PC-9 (cell line): Measurements from ENCODE around the gene OSBPL10. TPM values are rescaled to one million over a fixed set of nuclear protein-coding genes. Genes with fewer than 3 reads are reported as not detected.

ENCODE experiments used
- BruUV-seq: library from RNA; stranded (reverse); fragments of 400-500 nt; replicated peaks from 2 replicates; lab custom pipeline; 2021; lab: Mats Ljungman, UMichigan
- CTCF ChIA-PET: fragments of 300-600 bp; sonication (Branson Sonifier 250); formaldehyde crosslinking; loops from one replicate; lab custom pipeline; 2022; ENCODE audit warnings: antibody characterized with exemption; lab: Charles Lee
- POLR2A ChIA-PET: fragments of 300-600 bp; sonication (Branson Sonifier 250); formaldehyde crosslinking; loops from one replicate; lab custom pipeline; 2022; ENCODE audit warnings: antibody characterized with exemption; ENCODE audit not compliant: unreplicated experiment; lab: Charles Lee
- DNase-seq, 2 experiments: peaks; one replicate each; pipeline versions ENCODE4 v3.0.0 to v3.0.0-alpha.2; 2015 to 2022; ENCODE audit warnings: mixed read lengths in 1 of 2
- H2AFZ ChIP-seq: fragments of 200-600 bp; sonication (generic); 2 replicates; pipeline ENCODE4 v1.8.1; 2017; ENCODE audit warnings: antibody characterized with exemption
- H3F3A ChIP-seq: fragments of 200-600 bp; sonication (generic); 2 replicates; pipeline ENCODE4 v1.8.1; 2017; ENCODE audit warnings: antibody characterized with exemption, mild to moderate bottlenecking, low read depth; ENCODE audit not compliant: insufficient read depth
- H3K27ac ChIP-seq: fragments of 200-600 bp; sonication (generic); 2 replicates; pipeline ENCODE4 v1.6.1; 2016; ENCODE audit warnings: mixed run types
- H3K27me3 ChIP-seq: fragments of 200-600 bp; sonication (generic); 2 replicates; pipeline ENCODE4 v1.6.1; 2016; ENCODE audit warnings: low read depth, mixed run types; ENCODE audit not compliant: insufficient read depth
- H3K36me3 ChIP-seq: fragments of 200-600 bp; sonication (generic); 2 replicates; pipeline ENCODE4 v1.6.1; 2016; ENCODE audit warnings: low read depth, mixed run types
- H3K4me1 ChIP-seq: fragments of 200-600 bp; sonication (generic); replicated peaks from 2 replicates; pipeline ENCODE4 v1.6.1; 2016; ENCODE audit warnings: mixed run types; ENCODE audit not compliant: insufficient read depth
- H3K4me2 ChIP-seq: fragments of 200-600 bp; sonication (generic); 2 replicates; pipeline ENCODE4 v1.6.1; 2017; ENCODE audit warnings: mixed run types
- H3K4me3 ChIP-seq: fragments of 200-600 bp; sonication (generic); 2 replicates; pipeline ENCODE4 v1.6.1; 2016; ENCODE audit warnings: mixed run types
- H3K79me2 ChIP-seq: fragments of 200-600 bp; sonication (generic); 2 replicates; pipeline ENCODE4 v1.6.1; 2017; ENCODE audit warnings: low read depth, mixed run types
- H3K9me2 ChIP-seq: fragments of 200-600 bp; sonication (generic); 2 replicates; pipeline ENCODE4 v1.8.1; 2017; ENCODE audit warnings: mild to moderate bottlenecking; ENCODE audit not compliant: insufficient read depth
- H3K9me3 ChIP-seq: fragments of 200-600 bp; sonication (generic); 2 replicates; pipeline ENCODE4 v1.8.1; 2016; ENCODE audit warnings: low read depth; ENCODE audit not compliant: insufficient read depth
- H4K20me1 ChIP-seq: fragments of 200-600 bp; sonication (generic); 2 replicates; pipeline ENCODE4 v1.8.1; 2017; ENCODE audit not compliant: insufficient read depth
- CTCF ChIP-seq: fragments of 200-600 bp; sonication (generic); conservative IDR thresholded peaks from 2 replicates; pipeline ENCODE4 v1.6.1; 2017; ENCODE audit warnings: mixed run types, antibody characterized with exemption, mild to moderate bottlenecking, moderate library complexity
- EZH2 ChIP-seq: fragments of 200-600 bp; sonication (generic); IDR thresholded peaks from 2 replicates; pipeline ENCODE4 v1.8.0; 2017; ENCODE audit warnings: antibody characterized with exemption, low read depth
- intact Hi-C: fragments of 100-400 bp; cut with micrococcal nuclease; formaldehyde crosslinking; loops from one replicate; pipeline ENCODE4 v1.10.0; 2022; ENCODE audit not compliant: unreplicated experiment
- total RNA-seq: library from RNA; stranded (reverse); gene quantifications from 2 replicates; pipeline ENCODE4 v1.2.3, GENCODE V29; 2021

Gene OSBPL10
- total RNA-seq, 1 experiment from 2014 or later, result 42.0 TPM

DNA sequence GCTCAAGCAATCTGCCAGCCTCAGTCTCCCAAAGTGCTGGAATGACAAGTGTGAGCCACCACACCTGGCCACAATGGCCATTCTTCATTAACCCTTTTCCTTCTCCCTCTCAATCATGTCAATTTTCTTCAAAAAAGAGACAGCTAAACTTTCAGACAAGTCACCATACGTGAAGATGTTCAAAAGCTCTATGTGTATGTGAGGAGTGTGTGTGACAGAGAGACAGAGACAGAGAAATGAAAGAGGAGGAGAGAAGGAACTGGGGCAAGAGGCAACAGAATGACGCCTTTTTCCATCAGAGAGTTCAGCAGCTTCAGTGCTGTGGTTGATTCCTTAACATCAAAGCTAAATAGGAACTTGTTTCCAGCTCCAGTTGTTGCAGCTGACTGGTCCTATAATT is 27.4 kb downstream of the OSBPL10 start:
- H3K9me3 ChIP-seq, result no peaks in the 10 kb centered on the region
- H3K36me3 ChIP-seq, result no peaks in the 10 kb centered on the region
- H3K27me3 ChIP-seq, result no peaks in the 10 kb centered on the region
- H3K79me2 ChIP-seq, result no peaks in the 10 kb centered on the region
- H4K20me1 ChIP-seq, result no peaks in the 10 kb centered on the region
- no peak overlapping the region for H2AFZ ChIP-seq
- H3K9me2 ChIP-seq, result no peaks in the 10 kb centered on the region
- H3K4me1 ChIP-seq, result no peaks in the 10 kb centered on the region
- H3K4me2 ChIP-seq, result no peak overlapping the region
- intact Hi-C loops, result no loop called here
- BruUV-seq, result no TSS peak
- no peak overlapping the region for H3K27ac ChIP-seq
- no peak for DNase-seq
- TF ChIP-seq CTCF (no peak), EZH2 (no peak)
- POLR2A ChIA-PET, result no interaction called here
- H3F3A ChIP-seq, result no peaks in the 10 kb centered on the region
- CTCF ChIA-PET, result no interaction called here
- H3K4me3 ChIP-seq, result no peak overlapping the region

DNA sequence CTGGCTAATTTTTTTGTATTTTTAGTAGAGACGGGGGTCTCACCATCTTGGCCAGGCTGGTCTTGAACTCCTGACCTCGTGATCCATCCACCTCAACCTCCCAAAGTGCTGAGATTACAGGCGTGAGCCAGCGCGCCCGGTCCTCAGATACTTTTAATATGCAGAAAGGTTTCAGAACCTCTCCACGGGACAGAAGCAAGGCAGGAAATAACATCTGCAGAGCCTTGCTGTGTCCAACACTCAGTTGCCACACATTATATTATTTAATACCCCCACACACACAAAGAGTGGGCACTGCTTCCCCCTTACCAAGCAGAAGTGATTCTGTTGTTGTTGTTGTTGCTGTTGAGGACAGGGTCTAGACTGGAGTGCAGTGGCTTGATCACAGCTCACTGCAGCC is 28.0 kb downstream of the OSBPL10 start:
- POLR2A ChIA-PET, result no interaction called here
- Histone ChIP-seq H3K27me3 (no peaks in the 10 kb centered on the region), H3F3A (no peaks in the 10 kb centered on the region)

DNA sequence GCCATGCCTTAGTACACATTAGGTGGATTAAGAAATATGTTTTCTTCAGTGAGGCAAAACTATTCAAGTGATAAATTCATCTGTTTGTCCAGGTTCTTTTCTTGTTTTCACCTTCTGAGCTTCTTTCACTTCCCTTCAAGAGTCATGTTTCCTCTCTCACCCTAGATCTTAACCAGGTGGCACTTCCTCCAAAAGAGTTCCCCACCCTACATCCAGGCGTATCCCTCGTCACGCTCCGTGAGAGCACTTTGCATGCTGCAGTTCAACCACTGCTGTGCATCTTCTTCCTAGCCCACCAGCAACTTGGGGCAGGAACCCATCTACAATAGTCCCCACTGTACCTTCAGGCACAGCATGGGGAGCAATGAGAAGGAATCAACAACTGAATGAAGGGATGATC is 28.9 kb downstream of the OSBPL10 start:
- H3K9me3 ChIP-seq, result no peaks in the 10 kb centered on the region
- no peaks in the 10 kb centered on the region for H3F3A ChIP-seq
- no peaks in the 10 kb centered on the region for H3K27me3 ChIP-seq
- no peak for DNase-seq
- no peaks in the 10 kb centered on the region for H3K9me2 ChIP-seq
- H2AFZ ChIP-seq, result no peak overlapping the region
- no peaks in the 10 kb centered on the region for H3K36me3 ChIP-seq
- POLR2A ChIA-PET, result interaction anchor here (0.7 kb wide), 1 partner anchor 1246 kb away, joined by 4 read pairs; no protein-coding TSS in a partner anchor
- CTCF ChIA-PET, result no interaction called here
- H4K20me1 ChIP-seq, result no peaks in the 10 kb centered on the region
- TF ChIP-seq CTCF (no peak), EZH2 (no peak)
- no TSS peak for BruUV-seq
- intact Hi-C loops, result no loop called here
- no peaks in the 10 kb centered on the region for H3K79me2 ChIP-seq
- no peak overlapping the region for H3K4me3 ChIP-seq
- H3K4me2 ChIP-seq, result no peak overlapping the region
- H3K27ac ChIP-seq, result no peak overlapping the region
- peaks cover 12% of the 10 kb centered on the region; the same call in 1 of the 2 replicates for H3K4me1 ChIP-seq

More for the DNA sequence above, 28.0 kb downstream of the OSBPL10 start:
- H3K4me3 ChIP-seq, result no peak overlapping the region
- H3K79me2 ChIP-seq, result no peaks in the 10 kb centered on the region
- TF ChIP-seq EZH2, result no peak
- TF ChIP-seq CTCF, result no peak
- no peak overlapping the region for H3K4me2 ChIP-seq
- no peaks in the 10 kb centered on the region for H4K20me1 ChIP-seq
- H2AFZ ChIP-seq, result no peak overlapping the region
- no peak for DNase-seq
- intact Hi-C loops, result no loop called here
- H3K36me3 ChIP-seq, result no peaks in the 10 kb centered on the region
- CTCF ChIA-PET, result no interaction called here
- H3K27ac ChIP-seq, result no peak overlapping the region
- BruUV-seq, result no TSS peak
- H3K4me1 ChIP-seq, result peaks cover 4% of the 10 kb centered on the region; the same call in 1 of the 2 replicates
- H3K9me2 ChIP-seq, result no peaks in the 10 kb centered on the region
- no peaks in the 10 kb centered on the region for H3K9me3 ChIP-seq
